Bone marrow (tissue), 2 donors: ENCODE results near the gene ROR2.
"Not testable (repeated sequence)": the region's sequence is repeated elsewhere in the genome, so short reads cannot be mapped to it uniquely, and the experiment has no call there.

Experiments
- DNase-seq, 2 donors: peaks; one replicate each; lab custom pipeline; 2025; lab: John Stamatoyannopoulos, UW

The ROR2 gene

GRCh38 chr9:91923145-91923544 lies 26.9 kb downstream of the ROR2 start:
- no peak for DNase-seq

GRCh38 chr9:91921371-91921770 lies 28.7 kb downstream of the ROR2 start:
- DNase-seq = no peak

- no peak for DNase-seq
Measured at GRCh38 chr9:91920630-91921350, 29.2 kb downstream of the ROR2 start.

DNA sequence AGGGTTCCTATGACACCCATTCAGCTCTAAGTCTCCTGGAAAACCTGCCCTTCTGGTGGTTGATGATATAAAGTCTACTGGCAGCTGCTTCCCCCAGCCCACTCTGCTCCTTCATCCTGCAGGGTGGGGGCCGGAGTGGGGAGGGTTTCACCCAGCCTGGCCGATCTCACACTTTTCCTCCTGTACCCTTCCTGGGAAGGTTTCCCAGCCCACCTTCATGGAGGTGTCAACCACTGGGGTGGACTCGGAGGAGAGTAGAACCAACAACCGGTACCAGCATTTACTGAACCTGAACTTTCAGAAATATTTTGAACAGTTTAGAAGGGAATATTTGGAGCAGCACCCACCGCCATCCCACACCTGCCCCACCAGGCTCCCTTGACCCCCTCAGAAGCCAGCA lies 30.4 kb downstream of the ROR2 start:
- no peak for DNase-seq

DNA sequence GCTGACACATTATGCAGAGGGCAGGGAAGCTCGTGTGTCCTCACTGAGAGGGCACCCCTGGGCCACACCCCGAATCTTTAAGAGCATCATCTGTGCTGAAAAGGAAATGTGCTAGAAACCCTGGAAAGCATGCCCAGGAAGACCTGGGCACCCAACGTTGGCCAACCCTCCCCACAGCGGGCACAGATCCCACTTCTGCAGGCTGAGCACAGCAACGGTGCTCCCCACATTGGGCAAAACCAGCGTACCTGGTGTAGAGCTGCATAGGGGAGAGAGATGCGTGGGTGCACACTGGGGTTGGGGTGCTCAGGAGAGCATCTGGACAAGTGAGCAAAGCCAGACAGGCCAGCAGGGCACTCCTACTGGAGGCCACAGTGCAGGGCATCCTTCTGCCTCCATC lies 32.6 kb downstream of the ROR2 start:
- no peak for DNase-seq

- no peak for DNase-seq
Measured at GRCh38 chr9:91915524-91916263, 34.3 kb downstream of the ROR2 start.

DNA sequence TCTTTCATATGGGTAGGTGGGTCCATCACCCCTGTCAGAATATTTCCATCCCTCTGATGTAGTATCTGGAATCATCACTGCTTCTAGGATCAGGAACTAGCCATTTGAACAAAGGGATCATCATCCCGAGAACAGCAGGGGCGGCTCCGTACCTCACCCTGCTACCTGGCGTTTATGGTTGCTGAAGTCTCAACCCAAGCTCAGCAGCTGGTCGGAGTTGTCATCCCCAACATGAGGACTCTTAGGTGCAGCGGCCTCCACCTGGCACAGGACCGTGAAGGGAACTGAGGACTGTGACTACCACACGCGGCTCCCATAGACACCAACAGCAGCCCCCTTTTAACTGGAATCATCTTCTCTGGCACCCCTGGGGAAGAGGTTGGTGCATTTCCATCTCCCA lies 35.1 kb downstream of the ROR2 start:
- no peak for DNase-seq

DNA sequence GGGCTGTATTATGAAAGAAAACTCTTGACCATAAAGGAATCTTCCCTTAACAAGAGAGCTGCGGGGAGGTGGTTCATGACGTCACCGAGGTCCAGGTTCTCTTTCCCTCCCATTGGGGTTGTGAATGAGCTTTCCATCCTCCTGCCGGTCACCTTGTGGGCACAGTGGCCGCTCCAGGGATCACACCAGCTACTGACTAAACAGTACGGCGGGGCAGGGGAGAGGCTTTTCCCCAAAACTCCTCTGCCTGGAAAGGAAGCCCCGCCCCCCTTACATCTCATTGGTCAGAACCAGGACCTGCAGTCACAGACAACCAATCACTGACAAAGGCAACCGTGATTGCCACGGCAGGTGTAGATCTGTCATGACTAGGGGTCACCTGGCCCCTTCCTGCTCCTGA lies 35.6 kb downstream of the ROR2 start:
- no peak for DNase-seq

- DNase-seq = no peak
Measured at GRCh38 chr9:91913986-91914385, 36.0 kb downstream of the ROR2 start.

DNA sequence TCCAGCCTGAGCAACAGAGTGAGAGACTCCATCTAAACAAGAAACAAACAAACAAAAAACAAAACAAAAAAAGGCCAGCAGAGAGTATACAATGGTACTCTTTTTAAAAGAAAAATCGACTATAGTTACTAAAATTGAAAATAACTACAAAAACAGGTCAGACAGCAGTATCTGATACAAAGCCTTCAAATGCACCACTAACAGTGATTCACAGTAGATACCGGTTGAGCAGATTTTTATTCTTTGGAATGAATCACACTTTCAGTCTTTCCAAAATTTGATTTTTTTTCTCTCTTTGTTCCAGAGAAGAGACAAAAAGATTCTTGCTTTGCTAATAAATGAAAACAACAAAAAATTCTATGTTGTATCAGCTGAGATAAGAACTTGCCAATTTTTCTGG lies 36.9 kb downstream of the ROR2 start:
- DNase-seq = no peak

DNA sequence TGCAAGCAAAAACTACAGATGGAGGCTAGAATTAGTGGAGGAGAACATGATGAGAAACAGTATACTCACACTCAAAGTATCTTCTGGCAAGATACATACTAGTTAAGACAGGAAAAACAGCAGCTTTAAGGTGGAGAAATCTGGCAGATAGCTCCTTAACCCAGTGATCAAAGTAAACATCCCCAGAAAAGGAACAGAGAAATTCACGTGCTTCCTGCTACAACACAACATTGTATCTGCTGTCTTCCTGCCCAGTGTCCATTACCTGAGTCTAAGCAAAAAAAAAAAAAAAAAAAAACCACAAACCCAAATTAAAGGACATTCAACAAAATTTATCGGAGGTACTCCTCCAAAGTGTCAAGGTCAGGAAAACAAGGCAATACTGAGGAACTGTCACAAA lies 38.4 kb downstream of the ROR2 start:
- no peak for DNase-seq

GRCh38 chr9:91909256-91909655 lies 40.8 kb downstream of the ROR2 start:
- DNase-seq = not testable (repeated sequence)

DNA sequence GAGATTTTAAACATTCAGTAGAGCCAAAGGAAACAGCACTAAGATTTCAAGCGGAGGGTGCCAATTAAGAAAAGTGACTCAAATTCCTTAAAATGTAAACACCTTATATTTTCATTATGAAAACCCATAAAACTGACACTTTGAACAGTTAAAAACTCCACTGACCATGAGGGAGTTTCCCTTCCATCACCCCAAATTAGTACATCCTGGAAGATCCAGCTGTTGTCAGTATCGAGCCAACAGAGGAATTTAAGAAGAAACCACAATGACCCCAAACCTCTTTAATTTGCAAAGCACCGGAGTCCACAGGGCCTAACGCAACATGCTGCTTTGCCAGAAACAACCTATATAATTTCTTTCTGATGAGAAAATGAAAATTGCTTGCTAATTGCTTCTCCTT lies 41.3 kb downstream of the ROR2 start:
- DNase-seq = no peak

- no peak for DNase-seq
Measured at GRCh38 chr9:91908293-91908623, 41.8 kb downstream of the ROR2 start.

DNA sequence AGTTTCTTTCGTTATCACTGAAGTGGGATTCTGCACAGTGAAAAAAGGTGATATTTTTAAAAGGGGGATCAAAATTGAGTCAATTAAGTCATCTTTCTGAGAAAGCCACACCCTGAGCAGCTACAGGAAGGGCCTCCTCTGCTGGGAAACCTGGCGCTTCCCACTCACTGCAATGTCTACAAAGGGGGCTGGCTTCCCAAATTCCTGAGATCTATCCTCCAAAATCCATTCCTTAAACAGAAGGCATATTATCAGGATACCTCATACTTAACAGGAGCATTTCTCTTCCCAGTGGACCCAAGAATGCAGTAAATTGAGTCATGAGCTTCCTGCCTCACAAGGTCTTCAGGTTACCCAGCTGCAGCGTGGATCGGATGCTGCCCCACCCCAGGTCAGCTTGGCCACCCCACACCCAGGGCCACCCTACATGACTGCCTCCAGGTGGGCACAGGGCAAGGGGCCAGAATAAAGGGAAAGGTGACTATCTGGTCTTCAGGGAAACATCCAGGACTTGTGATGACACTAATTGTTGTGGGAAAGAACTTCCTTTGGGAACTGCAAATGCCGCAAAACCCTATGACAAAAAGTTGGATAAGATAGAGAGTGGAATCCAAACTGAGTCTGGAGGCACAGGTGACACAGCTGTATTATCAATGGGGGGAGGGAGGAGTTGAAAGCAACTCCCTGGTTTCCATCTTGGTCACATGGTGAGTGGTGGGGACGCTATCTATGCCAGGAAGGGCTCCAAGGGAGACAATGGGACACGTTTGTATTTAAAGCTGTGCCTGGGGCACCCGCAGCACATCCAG lies 42.3 kb downstream of the ROR2 start:
- no peak for DNase-seq

GRCh38 chr9:91905991-91906469 lies 44.0 kb downstream of the ROR2 start:
- DNase-seq = no peak

DNA sequence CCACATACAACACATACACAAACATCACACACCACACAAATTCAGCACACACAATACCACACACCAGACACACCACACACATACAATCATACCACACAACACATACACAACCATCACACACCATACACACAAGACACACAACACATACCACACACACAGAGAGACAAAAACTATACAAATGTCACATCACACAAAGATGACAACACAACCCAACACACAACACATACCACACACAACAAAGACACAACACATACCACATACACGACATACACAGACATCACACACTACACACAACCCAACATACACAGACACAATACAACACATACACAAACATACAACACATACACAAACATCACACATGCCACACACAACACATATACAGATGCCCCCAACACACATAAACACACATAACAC lies 44.8 kb downstream of the ROR2 start:
- no peak for DNase-seq

DNA sequence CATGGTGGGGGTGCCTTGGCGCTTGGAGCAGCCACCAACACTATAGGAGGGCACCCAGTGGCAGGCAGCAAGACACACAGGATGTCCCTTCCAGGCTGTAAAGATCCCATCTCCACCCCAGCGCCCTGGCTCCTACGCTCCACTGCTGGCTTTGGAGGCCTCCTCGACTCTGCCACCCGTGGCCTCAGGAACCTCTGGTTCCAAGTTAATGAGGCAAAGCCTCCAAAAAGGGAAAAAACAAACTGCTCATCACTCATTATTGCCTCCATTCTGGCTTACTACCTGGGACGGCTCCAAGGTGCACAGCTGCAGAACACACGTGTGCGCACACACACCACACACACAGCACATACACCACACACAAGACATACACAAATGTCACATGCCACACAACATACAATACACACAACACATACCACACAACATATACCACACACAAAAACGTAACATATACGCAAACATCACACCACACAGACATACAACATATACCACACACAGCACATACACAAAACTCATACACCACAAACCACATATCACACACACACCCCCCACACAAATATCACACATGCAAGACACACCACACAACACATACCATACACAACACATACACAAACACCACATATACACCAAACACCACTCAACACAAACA lies 45.3 kb downstream of the ROR2 start:
- DNase-seq = no peak

GRCh38 chr9:91903126-91903911 lies 46.7 kb downstream of the ROR2 start:
- no peak for DNase-seq

DNA sequence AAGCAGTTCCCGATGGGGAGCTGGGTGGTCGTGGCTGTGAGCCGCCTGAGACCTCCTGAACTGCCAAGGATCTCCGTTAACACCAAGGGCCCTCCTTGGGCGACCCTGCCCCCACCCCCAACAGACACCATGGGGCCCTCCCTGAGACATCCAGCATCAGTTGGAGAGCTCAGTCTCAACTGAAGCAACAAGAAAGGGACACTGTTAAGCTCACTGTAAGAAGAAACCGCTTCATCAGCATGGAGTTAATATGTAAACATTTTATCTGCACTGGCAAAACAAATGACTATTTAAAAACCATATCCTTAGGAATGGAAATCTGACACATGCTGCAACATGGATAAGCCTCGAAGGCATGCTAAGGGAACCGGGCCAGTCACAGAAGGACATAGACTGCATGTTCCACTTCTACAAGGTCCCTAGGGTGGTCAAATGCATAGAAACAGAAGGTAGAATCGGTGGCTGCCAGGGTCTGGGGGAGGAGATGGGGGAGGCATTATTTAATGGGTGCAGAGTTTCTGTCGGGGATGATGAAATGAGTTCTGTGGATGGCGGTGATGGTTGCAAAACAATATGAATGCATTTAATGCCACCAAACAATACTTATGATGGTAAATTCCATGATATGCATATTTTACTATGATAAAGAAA lies 47.4 kb downstream of the ROR2 start:
- DNase-seq = no peak

DNA sequence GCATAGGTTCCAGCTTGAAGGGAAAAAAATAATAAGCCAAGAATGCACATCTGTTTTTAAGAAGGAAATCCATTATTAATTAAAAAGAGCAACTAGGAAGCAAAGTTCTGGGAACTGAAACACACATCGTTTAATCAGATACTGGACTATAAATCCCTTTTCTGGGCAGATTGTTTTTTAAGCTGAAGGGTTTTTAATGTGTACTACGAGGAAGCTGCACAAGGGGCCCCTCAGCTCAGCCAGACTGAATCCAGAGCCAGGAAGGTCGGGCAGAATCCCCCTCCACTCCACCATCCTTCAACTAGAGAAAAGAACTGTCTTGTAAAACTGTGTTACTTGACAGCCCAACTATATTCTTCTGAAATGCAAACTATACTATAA lies 49.2 kb downstream of the ROR2 start:
- no peak for DNase-seq
